NCI-H460 (cell line): Measurements from ENCODE around the gene IFNE. TPM values are rescaled to one million over a fixed set of nuclear protein-coding genes. Genes with fewer than 3 reads are reported as not detected.

ENCODE experiments used
- DNase-seq: peaks from one replicate; pipeline ENCODE4 v3.0.0-alpha.2; 2016; ENCODE audit warnings: low read depth; ENCODE audit errors: extremely low read depth
- small RNA-seq, 2 experiments: library from RNA; depleted of rRNA; stranded (forward); fragments of <200 nt; gene quantifications; one replicate each; pipeline ENCODE3, GENCODE V24; 2014
- total RNA-seq: library from RNA; depleted of rRNA; stranded (reverse); fragments of >200 nt; shearing (Covaris generic); gene quantifications from 2 replicates; pipeline ENCODE4 v1.2.3, GENCODE V29; 2014; rRNA removed

The IFNE gene
- total RNA-seq, 1 experiment from 2014 or later = 0.87 TPM

DNA sequence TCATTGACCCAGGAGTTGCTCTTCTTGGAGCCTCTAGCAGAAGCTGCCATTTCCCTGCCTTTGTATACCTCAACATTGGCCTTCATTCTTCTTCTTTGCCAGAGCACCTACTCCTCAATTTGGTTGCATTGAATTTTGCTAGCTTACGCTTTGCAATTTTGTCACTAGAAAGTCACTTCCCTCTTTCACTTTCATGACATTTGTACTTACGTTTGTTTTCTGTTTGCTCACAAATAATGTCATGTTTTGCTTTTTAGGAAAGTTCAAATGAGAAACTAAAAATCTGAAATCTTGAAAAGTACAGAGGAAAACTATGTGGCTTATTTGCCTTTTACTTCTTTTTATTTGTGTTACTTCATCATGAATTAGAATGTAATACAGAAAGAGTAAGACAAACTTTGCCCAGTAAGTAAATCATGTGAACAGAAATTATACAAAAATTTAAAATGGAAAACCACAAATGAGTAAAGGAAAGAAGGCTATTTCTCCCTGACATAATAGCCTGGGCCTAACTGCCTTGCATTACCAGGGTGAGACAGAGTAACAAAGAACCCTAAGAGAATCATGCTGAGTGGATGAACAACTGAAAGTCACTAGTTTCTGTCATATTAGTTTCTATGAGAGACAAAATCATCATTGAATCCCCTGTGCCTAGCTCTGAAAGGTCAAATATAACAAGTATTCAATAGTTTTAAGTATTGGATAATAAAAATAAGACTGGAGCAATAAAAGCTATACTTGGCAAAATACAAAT is 49.3 kb downstream of the IFNE start:
- DNase-seq = no peak

Small RNA genes within 50 kb of the gene (small RNA-seq; reads per million reads assigned to genes)
- gene MIR31 (16.4 to 350 reads per million in 2 experiments), gene RF00157 (0 reads per million in 2 experiments)

Other genes with a start within 250 kb of the IFNE start
- not detected in 2 replicates for gene IFNA14, start 242.3 kb downstream of the IFNE start, total RNA-seq
- not detected in 2 replicates for gene IFNA5, start 177.0 kb downstream of the IFNE start, total RNA-seq
- gene KLHL9, start 146.9 kb downstream of the IFNE start, total RNA-seq = 19.0 and 23.6 TPM in 2 replicates
- gene IFNA6, start 131.4 kb downstream of the IFNE start, total RNA-seq = not detected in 2 replicates
- gene IFNA13, start 114.3 kb downstream of the IFNE start, total RNA-seq = not detected in 2 replicates
- gene IFNA2, start 96.9 kb downstream of the IFNE start, total RNA-seq = not detected in 2 replicates
- gene IFNA8, start 73.2 kb downstream of the IFNE start, total RNA-seq = not detected in 2 replicates
- gene IFNA1, start 41.9 kb downstream of the IFNE start, total RNA-seq = not detected in 2 replicates